Measurements from ENCODE around the gene CHST3. TPM values are rescaled to one million over a fixed set of nuclear protein-coding genes. Genes with fewer than 3 reads are reported as not detected.

Gene CHST3
- total RNA-seq, 1 experiment from 2014 or later = 10.0 TPM

- no peak for TF ChIP-seq EZH2 (IDR thresholded peaks at IDR 0.05; ENCODE audit: borderline replicate concordance, low read depth, low read length, poor library complexity, severe bottlenecking)
- no peak for TF ChIP-seq CTCF (conservative IDR thresholded peaks at IDR 0.05; ENCODE audit: low read depth, low read length)
- no peaks in the 10 kb centered on the region for H3K9me3 ChIP-seq (ENCODE audit: low read depth, low read length, poor library complexity, severe bottlenecking)
- no peaks in the 10 kb centered on the region for H3K4me1 ChIP-seq (ENCODE audit: insufficient read depth, low read length, poor library complexity, severe bottlenecking)
- ChIA-PET POLR2A (ENCODE audit: low non-redundant PET) (no interaction called here), CTCF (no interaction called here)
- no peak for DNase-seq (ENCODE audit: low spot score)
- intact Hi-C loops (cut with micrococcal nuclease; ENCODE audit: unreplicated experiment) = no loop called here
- H3K36me3 ChIP-seq (ENCODE audit: insufficient read depth, low read length, poor library complexity, severe bottlenecking) = no peaks in the 10 kb centered on the region
- H3K27ac ChIP-seq (ENCODE audit: low read depth, low read length, poor library complexity, severe bottlenecking) = no peak overlapping the region
- H3K4me3 ChIP-seq (ENCODE audit: low read depth, low read length, poor library complexity, severe bottlenecking) = no peak overlapping the region
- H3K27me3 ChIP-seq (replicated peaks; ENCODE audit: insufficient read depth, low read depth, low read length, poor library complexity) = no peaks in the 10 kb centered on the region
- BruUV-seq (replicated peaks) = no TSS peak
These were observed 73.1 kb downstream of the CHST3 start for GRCh38 chr10:72037266-72037665.

GRCh38 chr10:72037811-72038210 is 73.6 kb downstream of the CHST3 start:
- DNase-seq (ENCODE audit: low spot score) = no peak
- no peak for TF ChIP-seq CTCF (conservative IDR thresholded peaks at IDR 0.05; ENCODE audit: low read depth, low read length)
- TF ChIP-seq EZH2 (IDR thresholded peaks at IDR 0.05; ENCODE audit: borderline replicate concordance, low read depth, low read length, poor library complexity, severe bottlenecking) = no peak
- H3K9me3 ChIP-seq (ENCODE audit: low read depth, low read length, poor library complexity, severe bottlenecking) = no peaks in the 10 kb centered on the region
- no peaks in the 10 kb centered on the region for H3K27me3 ChIP-seq (replicated peaks; ENCODE audit: insufficient read depth, low read depth, low read length, poor library complexity)
- no peaks in the 10 kb centered on the region for H3K4me1 ChIP-seq (ENCODE audit: insufficient read depth, low read length, poor library complexity, severe bottlenecking)
- CTCF ChIA-PET = no interaction called here
- H3K4me3 ChIP-seq (ENCODE audit: low read depth, low read length, poor library complexity, severe bottlenecking) = no peak overlapping the region
- H3K36me3 ChIP-seq (ENCODE audit: insufficient read depth, low read length, poor library complexity, severe bottlenecking) = no peaks in the 10 kb centered on the region
- POLR2A ChIA-PET (ENCODE audit: low non-redundant PET) = no interaction called here
- no peak overlapping the region for H3K27ac ChIP-seq (ENCODE audit: low read depth, low read length, poor library complexity, severe bottlenecking)
- intact Hi-C loops (cut with micrococcal nuclease; ENCODE audit: unreplicated experiment) = no loop called here
- BruUV-seq (replicated peaks) = no TSS peak

GRCh38 chr10:72038458-72039001 is 74.3 kb downstream of the CHST3 start:
- Histone ChIP-seq H3K9me3 (ENCODE audit: low read depth, low read length, poor library complexity, severe bottlenecking) (no peaks in the 10 kb centered on the region), H3K36me3 (ENCODE audit: insufficient read depth, low read length, poor library complexity, severe bottlenecking) (no peaks in the 10 kb centered on the region), H3K27me3 (replicated peaks; ENCODE audit: insufficient read depth, low read depth, low read length, poor library complexity) (no peaks in the 10 kb centered on the region), H3K4me1 (ENCODE audit: insufficient read depth, low read length, poor library complexity, severe bottlenecking) (no peaks in the 10 kb centered on the region), H3K4me3 (ENCODE audit: low read depth, low read length, poor library complexity, severe bottlenecking) (no peak overlapping the region), H3K27ac (ENCODE audit: low read depth, low read length, poor library complexity, severe bottlenecking) (no peak overlapping the region)
- CTCF ChIA-PET = no interaction called here
- BruUV-seq (replicated peaks) = no TSS peak
- TF ChIP-seq CTCF (conservative IDR thresholded peaks at IDR 0.05; ENCODE audit: low read depth, low read length) (no peak), EZH2 (IDR thresholded peaks at IDR 0.05; ENCODE audit: borderline replicate concordance, low read depth, low read length, poor library complexity, severe bottlenecking) (no peak)
- POLR2A ChIA-PET (ENCODE audit: low non-redundant PET) = no interaction called here
- DNase-seq (ENCODE audit: low spot score) = no peak
- intact Hi-C loops (cut with micrococcal nuclease; ENCODE audit: unreplicated experiment) = no loop called here

Measured in A673 (cell line).